ENCODE results near the gene VPS37C. TPM values are rescaled to one million over a fixed set of nuclear protein-coding genes. Genes with fewer than 3 reads are reported as not detected.

VPS37C gene
- total RNA-seq, 1 donor from 2014 or later = 29.1 TPM

- Mint-ChIP-seq H3K4me1 (no peaks in the 10 kb centered on the region), H3K4me3 (no peak overlapping the region), H3K27ac (no peak overlapping the region), H3K27me3 (ENCODE audit: low read depth) (no peaks in the 10 kb centered on the region), H3K36me3 (no peaks in the 10 kb centered on the region), H3K9me3 (no peaks in the 10 kb centered on the region)
- TF ChIP-seq CTCF (IDR thresholded peaks at IDR 0.05; ENCODE audit: unreplicated experiment) = no peak
- no peak for DNase-seq (ENCODE audit: low spot score in 2 of 2, unreplicated experiment in 2 of 2)
These were observed 53.3 kb downstream of the VPS37C start for GRCh38 chr11:61107888-61108287.

- Mint-ChIP-seq H3K9me3 (no peaks in the 10 kb centered on the region), H3K27me3 (ENCODE audit: low read depth) (no peaks in the 10 kb centered on the region), H3K36me3 (no peaks in the 10 kb centered on the region), H3K4me1 (no peaks in the 10 kb centered on the region), H3K27ac (no peak overlapping the region), H3K4me3 (no peak overlapping the region)
- no peak for DNase-seq (ENCODE audit: low spot score in 2 of 2, unreplicated experiment in 2 of 2)
- TF ChIP-seq CTCF (IDR thresholded peaks at IDR 0.05; ENCODE audit: unreplicated experiment) = no peak
These were observed 54.2 kb downstream of the VPS37C start for GRCh38 chr11:61106894-61107470.

- Mint-ChIP-seq H3K4me3 (no peak overlapping the region), H3K9me3 (no peaks in the 10 kb centered on the region), H3K27me3 (ENCODE audit: low read depth) (no peaks in the 10 kb centered on the region), H3K27ac (no peak overlapping the region), H3K36me3 (no peaks in the 10 kb centered on the region), H3K4me1 (no peaks in the 10 kb centered on the region)
- DNase-seq (ENCODE audit: low spot score in 2 of 2, unreplicated experiment in 2 of 2) = no peak
- no peak for TF ChIP-seq CTCF (IDR thresholded peaks at IDR 0.05; ENCODE audit: unreplicated experiment)
These were observed 54.9 kb downstream of the VPS37C start for GRCh38 chr11:61106296-61106695.

GRCh38 chr11:61104963-61105362, 56.3 kb downstream of the VPS37C start:
- DNase-seq (ENCODE audit: low spot score in 2 of 2, unreplicated experiment in 2 of 2) = no peak
- TF ChIP-seq CTCF (IDR thresholded peaks at IDR 0.05; ENCODE audit: unreplicated experiment) = no peak
- no peaks in the 10 kb centered on the region for H3K9me3 Mint-ChIP-seq
- no peaks in the 10 kb centered on the region for H3K36me3 Mint-ChIP-seq
- no peak overlapping the region for H3K27ac Mint-ChIP-seq
- H3K4me3 Mint-ChIP-seq = no peak overlapping the region
- H3K27me3 Mint-ChIP-seq (ENCODE audit: low read depth) = no peaks in the 10 kb centered on the region
- no peaks in the 10 kb centered on the region for H3K4me1 Mint-ChIP-seq

DNA sequence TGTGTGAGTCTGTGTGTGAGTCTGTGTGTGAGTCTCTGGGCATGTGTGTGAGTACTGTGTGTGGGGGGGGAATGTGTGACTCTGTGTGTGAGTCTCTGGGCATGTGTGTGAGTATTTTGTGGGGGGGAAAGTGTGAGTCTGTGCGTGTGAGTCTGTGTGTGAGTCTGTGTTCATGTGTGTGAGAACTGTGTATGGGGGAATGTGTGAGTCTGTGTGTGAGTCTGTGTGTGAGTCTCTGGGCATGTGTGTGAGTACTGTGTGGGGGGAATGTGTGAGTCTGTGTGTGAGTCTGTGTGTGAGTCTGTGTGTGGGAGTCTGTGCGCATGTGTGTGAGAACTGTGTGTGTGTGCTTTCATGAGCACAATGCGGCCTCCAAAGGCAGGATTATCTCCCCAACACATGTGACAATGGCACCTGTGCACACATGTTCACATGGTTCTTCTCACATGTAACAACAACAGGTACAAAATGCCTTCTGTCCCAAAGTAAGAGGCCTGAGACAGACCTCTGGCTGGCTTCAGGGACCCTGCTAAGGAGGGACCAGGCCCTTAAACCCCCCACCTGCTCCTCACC, 57.3 kb downstream of the VPS37C start:
- H3K27ac Mint-ChIP-seq = no peak overlapping the region
- no peak overlapping the region for H3K4me3 Mint-ChIP-seq
- H3K9me3 Mint-ChIP-seq = no peaks in the 10 kb centered on the region
- no peak for DNase-seq (ENCODE audit: low spot score in 2 of 2, unreplicated experiment in 2 of 2)
- TF ChIP-seq CTCF (IDR thresholded peaks at IDR 0.05; ENCODE audit: unreplicated experiment) = no peak
- no peaks in the 10 kb centered on the region for H3K27me3 Mint-ChIP-seq (ENCODE audit: low read depth)
- no peaks in the 10 kb centered on the region for H3K36me3 Mint-ChIP-seq
- no peaks in the 10 kb centered on the region for H3K4me1 Mint-ChIP-seq

Data from mesothelial cell of epicardium (in vitro differentiated cells).